HUES6 (cell line): Measurements from ENCODE around the gene MYOZ3.

Experiments
- H3K27ac ChIP-seq: 2 replicates; pipeline ENCODE4 v1.7.0; 2013; ENCODE audit warnings: low read depth, mild to moderate bottlenecking, low read length, inconsistent platforms
- H3K27me3 ChIP-seq: 2 replicates; pipeline ENCODE4 v1.6.1; 2013; ENCODE audit warnings: low read length; ENCODE audit not compliant: control insufficient read depth, insufficient read depth
- H3K36me3 ChIP-seq: 2 replicates; pipeline ENCODE4 v1.6.1; 2013; ENCODE audit warnings: low read length; ENCODE audit not compliant: control insufficient read depth, insufficient read depth
- H3K4me1 ChIP-seq: 2 replicates; pipeline ENCODE4 v1.6.1; 2013; ENCODE audit warnings: low read length; ENCODE audit not compliant: control insufficient read depth, insufficient read depth
- H3K4me3 ChIP-seq: 2 replicates; pipeline ENCODE4 v1.5.1; 2013; ENCODE audit warnings: low read depth, low read length
- H3K9ac ChIP-seq: one replicate; pipeline ENCODE4 v1.6.1; 2013; ENCODE audit warnings: mild to moderate bottlenecking, low read length
- H3K9me3 ChIP-seq: 2 replicates; pipeline ENCODE4 v1.6.1; 2013; ENCODE audit warnings: low read depth, low read length; ENCODE audit not compliant: control insufficient read depth, insufficient read depth

Gene MYOZ3

DNA sequence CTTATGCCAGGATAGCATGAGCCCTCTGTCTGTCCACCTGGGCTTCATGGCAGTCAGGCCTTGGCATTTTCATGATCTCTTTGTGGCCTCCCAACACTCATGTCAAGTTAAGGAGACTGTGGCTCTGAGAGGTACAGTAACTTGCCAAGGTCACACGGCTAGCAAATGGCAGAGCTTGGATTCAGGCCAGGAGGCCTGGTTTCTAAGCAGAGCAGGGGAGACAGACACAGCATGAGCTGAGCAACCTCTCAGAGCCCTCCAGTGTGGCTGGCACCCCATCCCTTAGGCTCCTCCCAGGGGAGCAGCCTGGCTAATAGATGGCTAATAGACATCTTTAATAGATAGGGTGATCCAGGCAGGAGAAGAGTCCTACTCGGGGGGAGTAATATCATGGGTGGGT is 16.5 kb upstream of the MYOZ3 start:
- Histone ChIP-seq H3K4me1 (peaks cover 53% of the 10 kb centered on the region), H3K27ac (no peak overlapping the region), H3K9ac (no peak overlapping the region)

DNA sequence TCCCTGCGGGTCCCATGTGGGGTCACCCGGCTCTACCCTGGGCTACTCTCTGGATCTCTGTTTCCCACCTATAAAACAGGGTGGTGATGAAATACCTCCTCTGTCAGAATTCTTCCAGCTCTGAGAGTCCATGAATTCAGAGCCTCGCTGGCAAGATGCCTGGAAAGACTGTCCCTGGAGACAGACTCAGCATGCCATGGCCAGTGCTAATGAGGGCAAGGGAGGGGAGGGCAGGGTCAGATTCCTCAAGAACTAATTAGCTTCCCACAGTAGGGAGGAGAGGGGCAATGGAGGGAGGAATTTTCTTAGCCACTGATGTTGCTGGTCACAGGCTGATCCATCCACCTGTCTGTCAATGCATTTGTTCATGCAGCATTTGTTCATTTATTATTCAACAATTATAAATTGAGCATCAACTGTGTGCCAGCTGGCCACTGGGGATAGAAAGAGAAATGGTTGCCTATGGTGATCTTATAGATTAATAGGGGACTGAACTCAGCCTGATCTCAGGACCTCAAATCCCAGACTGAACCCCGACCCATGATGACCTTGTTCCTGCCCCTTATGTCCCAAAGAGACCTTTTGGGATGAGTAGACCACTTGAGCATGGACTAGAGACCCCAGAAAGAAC is 15.9 kb upstream of the MYOZ3 start:
- Histone ChIP-seq H3K9me3 (no peaks in the 10 kb centered on the region), H3K27me3 (no peaks in the 10 kb centered on the region), H3K27ac (no peak overlapping the region), H3K36me3 (no peaks in the 10 kb centered on the region), H3K4me1 (peaks cover 48% of the 10 kb centered on the region), H3K4me3 (no peak overlapping the region), H3K9ac (no peak overlapping the region)

More for the DNA sequence above, 16.5 kb upstream of the MYOZ3 start:
- H3K9me3 ChIP-seq, result no peaks in the 10 kb centered on the region
- H3K27me3 ChIP-seq, result no peaks in the 10 kb centered on the region
- H3K36me3 ChIP-seq, result no peaks in the 10 kb centered on the region
- no peak overlapping the region for H3K4me3 ChIP-seq

DNA sequence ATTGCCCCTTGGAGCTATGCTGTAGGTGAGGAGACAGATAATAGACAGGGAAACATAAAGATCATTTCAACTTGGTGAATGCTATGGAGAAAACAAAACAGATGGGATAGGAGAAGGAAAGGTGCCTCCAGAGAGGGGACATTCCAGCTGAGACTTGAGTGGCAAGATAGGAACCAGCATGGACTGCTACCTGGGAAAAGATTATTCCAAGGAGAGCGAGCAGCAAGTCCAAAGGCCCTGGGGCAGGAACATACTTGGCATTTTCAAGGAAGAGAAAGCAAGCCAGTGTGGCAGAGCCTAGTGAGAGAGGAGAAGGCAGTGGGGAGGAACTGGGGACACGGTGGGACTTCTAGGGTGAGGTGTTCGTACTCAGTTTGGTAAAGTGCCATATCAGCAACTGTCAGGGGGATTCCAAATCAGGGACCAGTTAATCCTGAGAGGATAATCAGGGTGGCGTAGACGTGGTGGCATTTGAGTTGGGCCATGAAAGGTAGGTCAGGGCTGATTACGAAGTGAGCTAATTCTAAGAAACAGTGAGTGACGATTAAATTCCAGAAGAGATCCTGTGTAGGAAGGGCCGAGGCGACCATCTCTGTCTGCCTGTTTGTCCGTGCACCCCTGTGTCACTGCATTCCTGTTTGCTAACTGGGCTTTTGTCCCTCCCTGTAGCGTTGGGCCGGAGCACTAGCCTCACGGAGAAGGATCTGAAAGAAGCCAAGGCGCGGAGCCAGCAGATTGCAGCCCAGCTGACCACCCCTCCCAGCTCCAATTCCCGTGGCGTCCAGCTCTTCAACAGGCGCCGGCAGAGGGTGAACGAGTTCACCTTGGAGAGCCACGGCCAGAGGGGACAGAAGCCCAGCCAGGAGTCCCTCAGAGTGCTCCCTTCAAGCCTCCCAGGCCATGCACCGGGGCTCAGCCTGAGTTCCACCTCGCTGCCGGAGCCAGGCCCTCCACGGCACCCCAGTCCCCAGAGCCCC is 13.5 kb upstream of the MYOZ3 start:
- Histone ChIP-seq H3K27ac (no peak overlapping the region), H3K27me3 (no peaks in the 10 kb centered on the region), H3K9ac (no peak overlapping the region), H3K9me3 (no peaks in the 10 kb centered on the region), H3K36me3 (no peaks in the 10 kb centered on the region), H3K4me1 (peaks cover 45% of the 10 kb centered on the region; the same call in 1 of the 2 replicates), H3K4me3 (no peak overlapping the region)

DNA sequence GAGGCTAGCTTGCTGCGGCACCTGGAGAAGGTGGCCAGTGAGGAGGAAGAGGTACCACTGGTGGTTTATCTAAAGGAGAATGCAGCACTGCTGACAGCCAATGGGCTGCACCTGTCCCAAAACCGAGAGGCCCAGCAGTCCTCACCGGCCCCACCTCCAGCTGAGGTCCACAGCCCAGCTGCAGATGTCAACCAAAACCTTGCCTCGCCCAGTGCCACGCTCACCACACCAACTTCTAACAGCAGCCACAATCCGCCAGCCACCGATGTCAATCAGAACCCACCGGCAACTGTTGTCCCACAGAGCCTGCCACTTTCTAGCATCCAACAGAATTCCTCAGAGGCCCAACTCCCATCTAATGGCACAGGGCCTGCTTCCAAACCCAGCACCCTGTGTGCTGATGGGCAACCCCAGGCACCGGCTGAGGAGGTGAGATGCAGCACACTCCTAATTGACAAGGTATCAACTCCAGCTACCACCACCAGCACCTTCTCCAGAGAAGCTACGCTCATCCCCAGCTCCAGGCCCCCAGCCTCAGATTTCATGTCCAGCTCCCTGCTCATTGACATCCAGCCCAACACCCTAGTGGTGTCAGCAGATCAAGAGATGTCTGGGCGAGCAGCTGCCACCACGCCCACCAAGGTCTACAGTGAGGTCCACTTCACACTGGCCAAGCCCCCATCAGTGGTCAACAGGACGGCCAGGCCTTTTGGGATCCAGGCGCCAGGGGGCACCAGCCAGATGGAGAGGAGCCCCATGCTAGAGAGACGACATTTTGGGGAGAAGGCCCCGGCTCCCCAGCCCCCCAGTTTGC is 12.6 kb upstream of the MYOZ3 start:
- H3K27me3 ChIP-seq, result no peaks in the 10 kb centered on the region
- no peak overlapping the region for H3K9ac ChIP-seq
- no peak overlapping the region for H3K4me3 ChIP-seq
- H3K36me3 ChIP-seq, result no peaks in the 10 kb centered on the region
- H3K4me1 ChIP-seq, result peaks cover 40% of the 10 kb centered on the region; the same call in 1 of the 2 replicates
- H3K9me3 ChIP-seq, result no peaks in the 10 kb centered on the region
- H3K27ac ChIP-seq, result no peak overlapping the region

DNA sequence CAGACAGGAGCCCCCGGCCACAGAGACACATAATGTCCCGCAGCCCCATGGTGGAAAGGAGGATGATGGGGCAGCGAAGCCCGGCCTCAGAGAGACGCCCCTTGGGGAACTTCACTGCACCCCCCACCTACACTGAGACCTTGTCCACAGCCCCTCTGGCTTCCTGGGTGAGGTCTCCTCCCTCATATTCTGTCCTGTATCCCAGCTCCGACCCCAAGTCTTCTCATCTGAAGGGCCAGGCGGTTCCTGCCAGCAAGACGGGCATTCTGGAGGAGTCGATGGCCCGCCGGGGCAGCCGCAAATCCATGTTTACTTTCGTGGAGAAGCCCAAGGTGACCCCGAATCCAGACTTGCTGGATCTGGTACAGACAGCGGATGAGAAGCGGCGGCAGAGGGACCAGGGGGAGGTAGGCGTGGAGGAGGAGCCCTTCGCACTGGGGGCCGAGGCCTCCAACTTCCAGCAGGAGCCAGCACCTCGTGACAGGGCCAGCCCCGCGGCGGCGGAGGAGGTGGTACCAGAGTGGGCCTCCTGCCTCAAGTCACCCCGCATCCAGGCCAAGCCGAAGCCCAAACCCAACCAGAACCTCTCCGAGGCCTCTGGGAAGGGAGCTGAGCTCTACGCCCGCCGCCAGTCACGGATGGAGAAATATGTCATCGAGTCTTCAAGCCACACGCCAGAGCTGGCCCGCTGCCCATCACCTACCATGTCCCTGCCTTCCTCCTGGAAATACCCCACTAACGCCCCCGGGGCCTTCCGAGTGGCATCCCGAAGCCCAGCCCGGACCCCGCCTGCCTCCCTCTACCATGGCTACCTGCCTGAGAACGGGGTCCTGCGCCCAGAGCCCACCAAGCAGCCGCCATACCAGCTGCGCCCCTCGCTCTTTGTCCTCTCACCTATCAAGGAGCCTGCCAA is 11.7 kb upstream of the MYOZ3 start:
- Histone ChIP-seq H3K27me3 (no peaks in the 10 kb centered on the region), H3K36me3 (no peaks in the 10 kb centered on the region), H3K9ac (no peak overlapping the region), H3K4me1 (peaks cover 36% of the 10 kb centered on the region; the same call in 1 of the 2 replicates), H3K9me3 (no peaks in the 10 kb centered on the region), H3K4me3 (no peak overlapping the region), H3K27ac (no peak overlapping the region)

DNA sequence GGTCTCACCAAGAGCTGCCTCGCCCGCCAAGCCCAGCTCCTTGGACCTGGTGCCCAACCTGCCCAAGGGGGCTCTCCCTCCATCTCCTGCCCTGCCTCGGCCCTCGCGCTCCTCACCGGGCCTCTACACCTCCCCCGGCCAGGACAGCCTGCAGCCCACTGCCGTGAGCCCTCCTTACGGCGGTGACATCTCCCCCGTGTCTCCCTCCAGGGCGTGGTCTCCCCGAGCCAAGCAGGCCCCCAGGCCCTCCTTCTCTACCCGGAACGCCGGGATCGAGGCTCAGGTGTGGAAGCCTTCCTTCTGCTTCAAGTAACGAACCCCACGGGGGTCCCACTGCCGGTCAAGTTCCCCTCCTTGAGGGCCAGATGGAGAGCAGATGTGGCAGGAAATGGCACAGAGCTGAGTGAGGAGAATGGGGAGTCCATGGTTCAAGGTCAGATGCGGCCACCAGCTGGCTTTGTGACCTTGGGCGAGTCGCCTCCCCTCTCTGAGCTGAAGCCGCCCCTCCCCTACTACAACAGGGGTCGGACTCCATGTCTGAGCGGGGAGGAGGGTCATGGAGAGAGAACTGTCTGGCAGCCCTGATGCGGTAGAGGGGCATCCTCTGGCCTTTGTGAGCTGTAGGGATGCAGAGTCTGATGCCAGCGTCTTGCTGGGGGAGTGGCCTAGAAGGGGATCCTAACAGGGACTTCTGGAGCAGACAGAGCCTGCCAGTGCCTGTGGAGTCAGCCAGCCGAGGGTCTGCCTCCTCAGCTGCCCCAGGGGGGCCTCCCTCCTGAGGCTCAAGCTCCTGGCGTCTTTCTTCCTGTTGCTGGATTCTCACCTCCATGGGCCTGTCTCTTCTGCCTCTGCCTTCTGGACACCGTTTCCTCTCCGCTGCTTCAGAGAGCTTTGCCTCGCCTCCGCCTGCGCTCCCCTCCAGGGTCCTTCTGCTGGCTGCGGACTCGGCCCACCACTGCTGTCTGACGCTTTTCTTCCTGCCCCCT is 10.7 kb upstream of the MYOZ3 start:
- Histone ChIP-seq H3K27me3 (no peaks in the 10 kb centered on the region), H3K4me1 (peaks cover 27% of the 10 kb centered on the region; the same call in 1 of the 2 replicates), H3K27ac (no peak overlapping the region), H3K9ac (no peak overlapping the region), H3K9me3 (no peaks in the 10 kb centered on the region), H3K4me3 (no peak overlapping the region), H3K36me3 (no peaks in the 10 kb centered on the region)

DNA sequence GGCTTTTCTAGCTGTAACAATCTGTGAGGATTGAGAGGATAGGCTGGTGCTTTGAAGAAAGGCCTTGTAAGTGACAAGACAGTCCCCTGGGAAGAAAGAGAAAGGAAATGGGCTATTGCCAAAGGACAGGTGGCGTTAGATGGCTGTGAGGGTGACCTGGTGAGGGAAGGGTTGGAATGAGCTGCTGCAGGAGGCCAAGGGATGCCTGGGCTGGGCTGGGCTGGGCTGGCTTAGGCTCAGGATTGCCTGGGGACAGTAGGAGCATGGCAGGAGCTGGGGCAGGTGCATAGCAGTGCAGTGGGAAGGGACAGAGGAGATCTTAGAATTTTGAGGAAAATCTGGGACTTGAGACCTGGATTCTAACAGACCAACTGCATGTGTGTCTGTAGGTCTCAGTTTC is 9.7 kb upstream of the MYOZ3 start:
- Histone ChIP-seq H3K9ac (no peak overlapping the region), H3K36me3 (no peaks in the 10 kb centered on the region), H3K9me3 (no peaks in the 10 kb centered on the region), H3K27me3 (no peaks in the 10 kb centered on the region), H3K4me1 (peaks cover 23% of the 10 kb centered on the region; the same call in 1 of the 2 replicates), H3K27ac (no peak overlapping the region), H3K4me3 (no peak overlapping the region)

DNA sequence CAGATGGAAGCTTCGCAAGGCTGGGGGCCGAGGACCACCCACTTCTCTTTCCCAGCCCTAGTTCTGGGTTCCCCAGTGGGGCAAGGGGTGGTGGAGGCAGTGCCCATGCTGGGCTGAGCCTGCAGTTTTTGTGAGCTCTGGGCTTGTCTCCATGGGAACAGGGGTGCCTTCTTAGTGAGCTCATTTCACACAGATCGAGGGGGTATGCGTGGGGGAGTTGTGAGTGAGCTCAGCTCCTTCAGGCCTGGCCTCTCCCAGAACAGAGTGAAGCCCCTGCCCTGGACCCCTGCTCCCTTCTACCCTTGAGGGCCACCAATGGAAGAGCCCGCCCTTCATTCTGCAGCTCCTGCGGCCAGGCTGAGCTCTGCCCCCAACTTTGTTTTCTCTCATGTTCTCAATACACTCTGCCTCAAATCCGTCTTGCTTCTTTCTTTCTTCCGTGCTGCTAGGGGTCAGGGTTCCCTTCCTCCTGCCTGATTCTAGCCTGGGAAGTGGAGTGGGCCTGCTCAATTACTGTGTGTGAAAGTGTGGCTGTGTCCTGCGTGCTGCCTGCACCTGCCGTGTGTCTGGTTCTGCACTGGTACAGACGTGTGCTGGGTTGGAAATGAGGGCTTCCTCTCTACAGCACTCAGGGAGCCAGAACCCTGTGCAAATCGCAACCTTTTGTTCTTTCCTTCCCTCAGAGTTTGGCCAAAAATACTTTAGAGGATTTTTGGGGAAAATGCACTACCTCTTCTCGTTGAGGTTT is 9.0 kb upstream of the MYOZ3 start:
- Histone ChIP-seq H3K27ac (no peak overlapping the region), H3K36me3 (no peaks in the 10 kb centered on the region), H3K4me3 (no peak overlapping the region), H3K27me3 (0 out of 2 replicates have a peak, but pooled peaks cover under 1% of the 10 kb centered on the region), H3K9me3 (no peaks in the 10 kb centered on the region), H3K4me1 (peaks cover 24% of the 10 kb centered on the region), H3K9ac (no peak overlapping the region)

DNA sequence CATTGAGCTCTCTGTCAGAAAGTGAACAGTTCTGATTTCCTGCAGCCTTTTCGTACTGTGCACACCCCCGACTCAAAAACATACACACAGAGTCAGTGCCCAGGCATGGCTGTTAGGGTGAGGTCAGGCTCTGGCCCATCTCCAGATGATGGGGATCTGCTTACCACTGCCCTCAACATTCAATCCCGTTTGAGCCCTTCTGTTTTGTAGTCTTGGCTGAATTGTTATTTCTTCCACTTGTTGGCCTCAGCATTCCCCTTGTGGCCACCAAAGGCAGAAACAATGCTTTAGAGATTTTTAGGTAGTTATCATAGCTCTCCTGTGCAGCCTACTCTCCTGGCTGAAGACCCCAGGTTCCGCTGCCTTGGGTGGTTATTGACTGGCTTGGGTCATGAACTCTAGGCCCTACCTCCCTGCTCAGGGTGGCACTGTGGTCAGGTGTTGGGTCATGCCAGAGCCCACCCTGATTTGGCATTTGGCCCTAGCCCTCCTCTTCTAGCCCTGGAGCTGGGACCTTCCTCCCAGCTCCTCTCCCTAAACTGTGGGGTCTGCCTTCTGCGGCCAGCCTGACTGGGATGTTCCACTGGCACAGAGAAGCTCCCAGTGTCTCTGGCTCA is 7.8 kb upstream of the MYOZ3 start:
- H3K27ac ChIP-seq, result no peak overlapping the region
- no peak overlapping the region for H3K9ac ChIP-seq
- H3K36me3 ChIP-seq, result no peaks in the 10 kb centered on the region
- no peaks in the 10 kb centered on the region for H3K9me3 ChIP-seq
- H3K4me1 ChIP-seq, result peaks cover 27% of the 10 kb centered on the region
- H3K4me3 ChIP-seq, result no peak overlapping the region
- 0 out of 2 replicates have a peak, but pooled peaks cover 3% of the 10 kb centered on the region for H3K27me3 ChIP-seq
